H1 (cell line): ENCODE measurements around the gene PRKN. TPM values are rescaled to one million over a fixed set of nuclear protein-coding genes. Genes with fewer than 3 reads are reported as not detected.

ENCODE experiments used
- ATF3 ChIP-seq: IDR thresholded peaks from 2 replicates; pipeline ENCODE4 v1.6.1; 2011; ENCODE audit warnings: low read depth, mild to moderate bottlenecking, low read length; ENCODE audit not compliant: insufficient read depth
- CHD7 ChIP-seq: fragments of 300-600 bp; sonication (generic); IDR thresholded peaks from 2 replicates; pipeline ENCODE4 v1.7.1; 2012; ENCODE audit warnings: low read length, moderate library complexity, mild to moderate bottlenecking, inconsistent platforms; ENCODE audit not compliant: insufficient replicate concordance
- CTCF ChIP-seq, 3 experiments: IDR thresholded peaks; 1 replicate in 2 of 3; 2 replicates in 1 of 3; pipeline versions ENCODE4 v1.5.1 to v1.6.1; 2011; ENCODE audit warnings: low read length in 3 of 3, mild to moderate bottlenecking in 3 of 3, inconsistent platforms in 2 of 3, low read depth in 1 of 3, moderate library complexity in 1 of 3; ENCODE audit not compliant: insufficient read depth in 1 of 3; ENCODE audit errors: control extremely low read depth in 1 of 3
- HDAC2 ChIP-seq, 2 experiments: fragments of 300-600 bp in 1 of 2; sonication (generic) in 1 of 2; IDR thresholded peaks; 2 replicates each; pipeline ENCODE4 v1.6.1; 2011 to 2012; ENCODE audit warnings: low read depth in 2 of 2, low read length in 2 of 2, mild to moderate bottlenecking in 2 of 2, moderate library complexity in 2 of 2, borderline replicate concordance in 1 of 2, inconsistent platforms in 1 of 2
- MAFK ChIP-seq: IDR thresholded peaks from 2 replicates; pipeline ENCODE4 v1.6.1; 2012; ENCODE audit warnings: low read depth, mild to moderate bottlenecking, improper control_type of control experiment, low read length
- RXRA ChIP-seq: IDR thresholded peaks from 2 replicates; pipeline ENCODE4 v1.6.1; 2011; ENCODE audit warnings: low read depth, mild to moderate bottlenecking, low read length, moderate library complexity; ENCODE audit not compliant: insufficient read depth
- SRF ChIP-seq: IDR thresholded peaks from 2 replicates; pipeline ENCODE4 v1.6.1; 2011; ENCODE audit warnings: mild to moderate bottlenecking, low read depth, low read length, moderate library complexity
- polyA plus RNA-seq, 7 experiments: library from polyadenylated mRNA; depleted of rRNA in 3 of 7; stranded (reverse) in 5 of 7; unstranded in 2 of 7; fragments of >200 nt in 5 of 7; fragments of 200-250 nt in 2 of 7; gene quantifications; 1 replicate in 5 of 7; 2 replicates in 1 of 7; 4 replicates in 1 of 7; pipeline versions ENCODE4 v1.2.1 to v1.2.3, GENCODE V29; 2011 to 2013; ENCODE audit warnings: missing spikeins in 2 of 7, mixed read lengths in 2 of 7
- total RNA-seq: library from RNA; stranded (reverse); fragmentation: NEBNext Ultra II Directional; extraction: Animal tissue kit (Norgen Biotek cat#: 25700); gene quantifications from 2 replicates; pipeline ENCODE4 v1.2.1, GENCODE V29; 2021

PRKN gene
- total and polyA plus RNA-seq, 2 of the 8 experiments (the other 6 are each of a cell fraction or from before 2014, with no cell fraction given): 0.13 to 0.29 TPM

- TF ChIP-seq CHD7: no peak
- TF ChIP-seq SRF: no peak
- TF ChIP-seq CTCF (IDR thresholded peaks at IDR 0.05; ENCODE audit: control extremely low read depth in 1 of 3, insufficient read depth in 1 of 3, low read depth in 1 of 3, low read length in 3 of 3): no peak
- no peak for TF ChIP-seq MAFK
- TF ChIP-seq RXRA: no peak
- no peak for TF ChIP-seq HDAC2 (IDR thresholded peaks at IDR 0.05; ENCODE audit: borderline replicate concordance in 1 of 2, low read depth in 2 of 2, low read length in 2 of 2)
- no peak for TF ChIP-seq ATF3
Measured at GRCh38 chr6:161959072-161959471, 768.5 kb downstream of the PRKN start (continued).
